ENCODE results near the gene POC1A. TPM values are rescaled to one million over a fixed set of nuclear protein-coding genes. Genes with fewer than 3 reads are reported as not detected.

POC1A gene
- total and polyA plus RNA-seq, 10 of the 15 experiments (the other 5 are each of a cell fraction or from before 2014, with no cell fraction given) = 8.5 to 49.8 (median 23.5) TPM

DNA sequence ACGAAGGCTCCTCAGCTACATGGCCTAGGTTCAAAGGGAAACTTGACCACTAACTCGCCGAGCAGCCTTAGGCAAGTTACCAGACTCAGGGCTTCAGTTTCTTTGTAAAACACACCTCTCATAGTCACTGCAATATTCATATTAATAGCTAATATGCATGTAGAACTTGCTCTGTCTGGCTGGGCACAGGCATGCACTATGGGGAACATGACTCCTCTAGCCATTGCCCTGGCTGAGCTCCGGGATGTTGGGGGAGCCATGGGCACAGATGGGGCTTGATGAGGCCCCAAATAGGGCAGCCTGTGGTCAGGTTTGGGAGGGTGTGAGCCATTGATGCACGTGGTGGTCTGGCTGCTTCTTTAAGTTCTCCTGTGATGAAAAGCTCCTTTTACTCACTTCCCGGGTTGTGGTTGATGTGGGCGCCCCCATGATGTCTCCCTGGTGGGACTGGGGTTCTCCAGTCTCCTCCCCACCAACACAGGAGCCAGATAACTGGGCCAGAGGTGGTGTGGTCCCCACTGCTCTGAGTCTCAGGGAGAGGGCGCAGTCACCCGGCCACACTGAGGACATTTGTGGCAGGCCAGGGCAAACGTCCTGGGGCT is 68.4 kb downstream of the POC1A start (continued):
- TF ChIP-seq WRNIP1 (IDR thresholded peaks at IDR 0.05; ENCODE audit: borderline replicate concordance, low read depth, low read length) (no peak), BHLHE40 (IDR thresholded peaks at IDR 0.05; ENCODE audit: borderline replicate concordance in 1 of 2, low read depth in 2 of 2, low read length in 1 of 2) (peak; percentile 55 to 74; a peak in 3 of 4 replicates), FOXM1 (IDR thresholded peaks at IDR 0.05; ENCODE audit: low read depth, low read length) (no peak), NR2F1 (conservative IDR thresholded peaks at IDR 0.05) (no peak), RUNX3 (IDR thresholded peaks at IDR 0.05; ENCODE audit: low read length) (peak; percentile 75), SPI1 (IDR thresholded peaks at IDR 0.05; ENCODE audit: borderline replicate concordance, insufficient read depth, low read depth, low read length) (0 out of 2 replicates have a peak, but pooled peaks have one; percentile 33), CBX5 (IDR thresholded peaks at IDR 0.05; ENCODE audit: low read depth) (no peak), HDGF (IDR thresholded peaks at IDR 0.05) (no peak), NR2C1 (IDR thresholded peaks at IDR 0.05) (no peak), RCOR1 (conservative IDR thresholded peaks at IDR 0.05; ENCODE audit: low read depth, low read length) (no peak), STAT1 (conservative IDR thresholded peaks at IDR 0.05) (no peak), HDAC2 (IDR thresholded peaks at IDR 0.05) (no peak), ATF7 (IDR thresholded peaks at IDR 0.05; ENCODE audit: low read depth) (no peak), RFX5 (IDR thresholded peaks at IDR 0.05; ENCODE audit: low read depth, low read length) (no peak)
- TF ChIP-seq, protein P1, sequence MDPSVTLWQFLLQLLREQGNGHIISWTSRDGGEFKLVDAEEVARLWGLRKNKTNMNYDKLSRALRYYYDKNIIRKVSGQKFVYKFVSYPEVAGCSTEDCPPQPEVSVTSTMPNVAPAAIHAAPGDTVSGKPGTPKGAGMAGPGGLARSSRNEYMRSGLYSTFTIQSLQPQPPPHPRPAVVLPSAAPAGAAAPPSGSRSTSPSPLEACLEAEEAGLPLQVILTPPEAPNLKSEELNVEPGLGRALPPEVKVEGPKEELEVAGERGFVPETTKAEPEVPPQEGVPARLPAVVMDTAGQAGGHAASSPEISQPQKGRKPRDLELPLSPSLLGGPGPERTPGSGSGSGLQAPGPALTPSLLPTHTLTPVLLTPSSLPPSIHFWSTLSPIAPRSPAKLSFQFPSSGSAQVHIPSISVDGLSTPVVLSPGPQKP (IDR thresholded peaks at IDR 0.05; ENCODE audit: low read depth, low read length) = no peak
- TF ChIP-seq, protein P2, sequence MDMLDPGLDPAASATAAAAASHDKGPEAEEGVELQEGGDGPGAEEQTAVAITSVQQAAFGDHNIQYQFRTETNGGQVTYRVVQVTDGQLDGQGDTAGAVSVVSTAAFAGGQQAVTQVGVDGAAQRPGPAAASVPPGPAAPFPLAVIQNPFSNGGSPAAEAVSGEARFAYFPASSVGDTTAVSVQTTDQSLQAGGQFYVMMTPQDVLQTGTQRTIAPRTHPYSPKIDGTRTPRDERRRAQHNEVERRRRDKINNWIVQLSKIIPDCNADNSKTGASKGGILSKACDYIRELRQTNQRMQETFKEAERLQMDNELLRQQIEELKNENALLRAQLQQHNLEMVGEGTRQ (IDR thresholded peaks at IDR 0.05; ENCODE audit: borderline replicate concordance, low read depth, low read length) = no peak

Measured in GM12878 (cell line).